Retinal pigment epithelial cell (primary cell): ENCODE data around the gene BST2.
A peak's percentile ranks its signal among the peaks of the same experiment; 100 is the strongest.

Experiments
- DNase-seq: peaks from one replicate; pipeline ENCODE4 v3.0.0-alpha.2; 2010; ENCODE audit warnings: low read depth
- H3K4me3 ChIP-seq: 2 replicates; pipeline ENCODE4 v1.5.1; 2011; ENCODE audit warnings: mild to moderate bottlenecking, low read length, control low read depth, moderate library complexity
- CTCF ChIP-seq: conservative IDR thresholded peaks from 2 replicates; pipeline ENCODE4 v1.5.1; 2011; ENCODE audit warnings: low read depth, low read length, control low read depth, inconsistent platforms

BST2 gene

GRCh38 chr19:17431417-17431816 is 26.0 kb upstream of the BST2 start:
- no peak for DNase-seq
- no peak for TF ChIP-seq CTCF
- H3K4me3 ChIP-seq, result no peak overlapping the region

- no peak for DNase-seq
- no peak for TF ChIP-seq CTCF
- H3K4me3 ChIP-seq, result no peak overlapping the region
These were observed 24.2 kb upstream of the BST2 start for GRCh38 chr19:17429641-17430113.

- DNase-seq, result no peak
- H3K4me3 ChIP-seq, result no peak overlapping the region
- TF ChIP-seq CTCF, result peak; percentile 73
These were observed 19.4 kb upstream of the BST2 start for GRCh38 chr19:17424743-17425365.

GRCh38 chr19:17423429-17424208 is 18.2 kb upstream of the BST2 start:
- DNase-seq, result no peak
- H3K4me3 ChIP-seq, result no peak overlapping the region
- TF ChIP-seq CTCF, result no peak

- H3K4me3 ChIP-seq, result no peak overlapping the region
- no peak for DNase-seq
- no peak for TF ChIP-seq CTCF
These were observed 16.5 kb upstream of the BST2 start for GRCh38 chr19:17421942-17422341.

GRCh38 chr19:17420475-17420924 is 15.1 kb upstream of the BST2 start:
- no peak for TF ChIP-seq CTCF
- DNase-seq, result no peak
- H3K4me3 ChIP-seq, result peak overlapping the region; percentile 73
